CD4-positive, CD25-positive, alpha-beta regulatory T cell (primary cell): ENCODE data around the gene CSNK1G2. TPM values are rescaled to one million over a fixed set of nuclear protein-coding genes. Genes with fewer than 3 reads are reported as not detected.

Source experiments
- ATAC-seq, 2 donors: fragments of 150-1000 bp; cut with Tn5 transposase; one replicate each; pipeline ENCODE4 v1.10.0; 2021; ENCODE audit warnings: low read depth in 2 of 2, moderate number of reproducible peaks in 2 of 2, moderate library complexity in 1 of 2
- DNase-seq, 3 donors: peaks; one replicate each; pipeline versions ENCODE4 v3.0.0 to v3.0.0-alpha.2; 2012 to 2022; ENCODE audit warnings: mixed read lengths in 1 of 3
- H3K27ac ChIP-seq: one replicate; pipeline ENCODE4 v1.7.0; 2013; ENCODE audit warnings: mild to moderate bottlenecking, low read length; ENCODE audit not compliant: insufficient read depth, poor library complexity, severe bottlenecking
- H3K27me3 ChIP-seq: one replicate; pipeline ENCODE4 v1.7.0; 2013; ENCODE audit warnings: low read length; ENCODE audit not compliant: control insufficient read depth, insufficient read depth
- H3K36me3 ChIP-seq: one replicate; pipeline ENCODE4 v1.7.0; 2013; ENCODE audit warnings: mild to moderate bottlenecking, low read length, moderate library complexity; ENCODE audit not compliant: control insufficient read depth, insufficient read depth
- H3K4me1 ChIP-seq: 2 replicates; pipeline ENCODE4 v1.7.0; 2013; ENCODE audit warnings: mild to moderate bottlenecking, low read length; ENCODE audit not compliant: insufficient read depth, control insufficient read depth, poor library complexity, severe bottlenecking
- H3K4me3 ChIP-seq: one replicate; pipeline ENCODE4 v1.7.0; 2013; ENCODE audit warnings: low read depth, mild to moderate bottlenecking, low read length, moderate library complexity
- H3K9me3 ChIP-seq, 2 experiments: 1 replicate in 1 of 2; 2 replicates in 1 of 2; pipeline ENCODE4 v1.7.0; 2013; ENCODE audit warnings: low read length in 2 of 2, mild to moderate bottlenecking in 1 of 2, moderate library complexity in 1 of 2; ENCODE audit not compliant: control insufficient read depth in 2 of 2
- H3K27ac Mint-ChIP-seq, 3 donors: one replicate each; pipeline ENCODE4 v1.8.0; 2020 to 2022; ENCODE audit warnings: mild to moderate bottlenecking in 3 of 3, mixed read lengths in 3 of 3, moderate library complexity in 2 of 3
- H3K27me3 Mint-ChIP-seq: one replicate; pipeline ENCODE4 v1.8.0; 2022; ENCODE audit warnings: mild to moderate bottlenecking, mixed read lengths
- H3K36me3 Mint-ChIP-seq: one replicate; pipeline ENCODE4 v1.8.0; 2020; ENCODE audit warnings: mixed read lengths
- H3K4me1 Mint-ChIP-seq, 4 donors: one replicate each; pipeline ENCODE4 v1.8.0; 2020 to 2022; ENCODE audit warnings: mixed read lengths in 4 of 4, mild to moderate bottlenecking in 1 of 4
- H3K4me3 Mint-ChIP-seq, 4 donors: one replicate each; pipeline ENCODE4 v1.8.0; 2020 to 2022; ENCODE audit warnings: mild to moderate bottlenecking in 4 of 4, mixed read lengths in 4 of 4, moderate library complexity in 3 of 4
- H3K9me3 Mint-ChIP-seq, 7 donors: one replicate each; pipeline ENCODE4 v1.8.0; 2020 to 2022; ENCODE audit warnings: mixed read lengths in 7 of 7, mild to moderate bottlenecking in 3 of 7, moderate library complexity in 2 of 7
- polyA plus RNA-seq, 4 donors: library from polyadenylated mRNA; unstranded; fragments of 300-500 nt; fragmentation: Illumina TruSeq; gene quantifications; one replicate each; pipeline ENCODE4 v1.2.3, GENCODE V29; 2021
- total RNA-seq: library from RNA; stranded (reverse); gene quantifications from one replicate; pipeline ENCODE4 v1.2.3, GENCODE V29; 2022

The CSNK1G2 gene
- total and polyA plus RNA-seq, 5 donors from 2014 or later: 15.3 to 101 (median 17.9) TPM

DNA sequence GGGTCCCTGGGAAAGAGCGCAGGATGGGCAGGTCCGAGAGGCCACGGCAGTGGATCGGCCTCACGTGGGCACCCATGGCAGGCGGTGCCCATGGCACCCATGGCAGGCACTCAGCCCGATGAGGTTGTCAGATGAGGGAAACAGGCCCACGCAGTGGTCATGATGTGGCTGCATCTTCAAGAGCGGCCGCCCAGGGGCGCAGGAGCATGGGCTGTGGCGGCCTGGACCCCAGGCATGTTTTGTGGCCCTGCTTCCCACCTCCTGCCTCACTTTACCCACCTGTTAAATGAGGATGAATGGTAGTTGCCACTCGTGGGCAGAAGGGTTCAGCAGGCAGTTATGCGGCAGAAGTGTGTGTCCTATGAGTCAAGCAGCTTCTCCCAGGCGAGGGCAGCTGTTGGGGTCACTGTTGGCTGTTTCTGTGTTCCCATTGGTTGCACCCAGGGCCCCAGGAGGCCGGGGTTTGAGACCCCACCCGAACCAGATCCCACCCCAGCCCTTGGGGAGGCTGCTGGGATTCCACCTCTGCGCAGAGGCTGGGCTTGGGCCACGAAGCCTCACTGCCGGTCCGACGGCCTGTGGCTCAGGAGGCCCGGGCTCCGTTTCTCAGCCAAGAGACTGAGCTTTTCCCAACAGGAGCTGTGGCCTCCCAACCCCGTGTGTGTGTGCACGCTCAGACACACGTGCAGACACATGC lies 30.0 kb downstream of the CSNK1G2 start:
- Mint-ChIP-seq H3K27ac (peak overlapping the region in 1 of 3 donors; percentile 9), H3K36me3 (peaks cover 4% of the 10 kb centered on the region)

DNA sequence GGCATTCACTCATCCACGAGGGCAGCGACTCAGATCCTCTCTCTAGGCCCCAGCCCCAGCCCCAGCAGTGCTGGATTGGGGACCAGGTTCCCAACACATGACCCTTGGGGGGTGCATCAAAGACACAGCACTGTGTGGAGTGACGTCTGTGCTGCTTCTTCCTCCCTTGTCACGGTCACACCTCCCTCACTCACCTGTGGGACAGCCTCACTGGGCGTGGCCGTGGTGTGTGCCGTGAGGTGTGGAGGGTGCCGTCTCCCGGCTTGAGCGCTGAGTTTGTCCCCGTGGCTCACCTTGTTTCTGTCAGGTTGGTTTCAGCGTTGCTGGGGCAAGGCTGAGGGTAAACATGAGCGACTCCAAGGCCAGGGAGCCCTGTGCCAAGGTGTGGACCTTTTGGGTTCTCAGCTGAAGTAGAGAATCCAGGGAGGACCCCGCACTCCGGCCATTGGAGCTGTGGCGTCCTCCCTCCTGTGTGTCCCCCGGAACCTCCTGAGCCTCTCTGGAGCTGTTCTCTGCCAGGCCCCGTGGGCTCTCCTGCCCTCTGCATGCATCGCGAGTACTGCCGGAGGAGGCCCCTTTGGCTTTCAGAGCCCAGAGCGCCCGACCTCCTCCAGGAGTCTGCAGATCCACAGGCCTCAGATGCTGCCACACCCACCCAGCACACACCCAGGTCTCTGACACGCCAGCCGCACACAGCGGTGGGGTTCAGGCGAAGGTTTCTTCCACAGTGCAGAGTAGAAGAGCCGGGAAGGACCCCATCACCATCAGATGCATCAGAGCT lies 33.6 kb downstream of the CSNK1G2 start:
- Histone ChIP-seq H3K27ac (no peak overlapping the region), H3K4me3 (no peak overlapping the region), H3K27me3 (no peaks in the 10 kb centered on the region), H3K4me1 (no peaks in the 10 kb centered on the region), H3K9me3 (no peaks in the 10 kb centered on the region), H3K36me3 (peaks cover 19% of the 10 kb centered on the region)
- ATAC-seq: no peak
- no peak overlapping the region for H3K4me3 Mint-ChIP-seq
- no peaks in the 10 kb centered on the region for H3K27me3 Mint-ChIP-seq
- H3K27ac Mint-ChIP-seq: peak overlapping the region in 1 of 3 donors; percentile 58
- DNase-seq: no peak
- H3K4me1 Mint-ChIP-seq: peaks cover 0 to 11% (median 3%) of the 10 kb centered on the region in 4 donors
- H3K36me3 Mint-ChIP-seq: no peaks in the 10 kb centered on the region
- no peaks in the 10 kb centered on the region for H3K9me3 Mint-ChIP-seq

More for the DNA sequence above, 30.0 kb downstream of the CSNK1G2 start:
- no peaks in the 10 kb centered on the region for H3K27me3 Mint-ChIP-seq
- Histone ChIP-seq H3K9me3 (no peaks in the 10 kb centered on the region), H3K27ac (no peak overlapping the region), H3K4me3 (no peak overlapping the region), H3K4me1 (peaks cover 12% of the 10 kb centered on the region), H3K36me3 (peaks cover 17% of the 10 kb centered on the region), H3K27me3 (no peaks in the 10 kb centered on the region)
- H3K4me1 Mint-ChIP-seq: peaks cover 0 to 27% (median 8%) of the 10 kb centered on the region in 4 donors
- H3K4me3 Mint-ChIP-seq: no peak overlapping the region
- ATAC-seq (no peak), DNase-seq (no peak)
- no peaks in the 10 kb centered on the region for H3K9me3 Mint-ChIP-seq

DNA sequence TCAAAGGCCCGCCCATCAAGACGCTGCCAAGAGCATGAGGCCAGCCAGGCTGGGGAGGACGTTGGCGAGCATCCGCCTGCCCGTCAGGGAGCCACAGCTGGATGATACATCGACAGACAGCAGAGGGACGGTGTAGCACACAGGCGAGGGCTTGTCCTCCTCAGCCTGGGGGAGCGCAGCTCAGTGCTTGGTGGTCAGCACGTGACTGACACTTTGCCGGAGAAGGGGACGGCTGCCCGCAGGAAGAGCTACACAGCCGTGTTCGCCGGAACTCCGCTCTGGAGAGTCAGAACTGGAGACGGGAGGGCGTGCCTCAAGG lies 34.1 kb downstream of the CSNK1G2 start:
- H3K4me3 Mint-ChIP-seq: no peak overlapping the region
- H3K36me3 Mint-ChIP-seq: no peaks in the 10 kb centered on the region
- H3K4me1 ChIP-seq: no peaks in the 10 kb centered on the region
- no peak for ATAC-seq
- peaks cover 17% of the 10 kb centered on the region for H3K36me3 ChIP-seq
- H3K27me3 ChIP-seq: no peaks in the 10 kb centered on the region
- DNase-seq: no peak
- H3K4me1 Mint-ChIP-seq: peaks cover 0 to 10% (median 3%) of the 10 kb centered on the region in 4 donors
- no peaks in the 10 kb centered on the region for H3K27me3 Mint-ChIP-seq
- H3K27ac Mint-ChIP-seq: peak overlapping the region in 1 of 3 donors; percentile 58
- H3K9me3 Mint-ChIP-seq: no peaks in the 10 kb centered on the region
- H3K27ac ChIP-seq: no peak overlapping the region
- no peaks in the 10 kb centered on the region for H3K9me3 ChIP-seq
- no peak overlapping the region for H3K4me3 ChIP-seq

DNA sequence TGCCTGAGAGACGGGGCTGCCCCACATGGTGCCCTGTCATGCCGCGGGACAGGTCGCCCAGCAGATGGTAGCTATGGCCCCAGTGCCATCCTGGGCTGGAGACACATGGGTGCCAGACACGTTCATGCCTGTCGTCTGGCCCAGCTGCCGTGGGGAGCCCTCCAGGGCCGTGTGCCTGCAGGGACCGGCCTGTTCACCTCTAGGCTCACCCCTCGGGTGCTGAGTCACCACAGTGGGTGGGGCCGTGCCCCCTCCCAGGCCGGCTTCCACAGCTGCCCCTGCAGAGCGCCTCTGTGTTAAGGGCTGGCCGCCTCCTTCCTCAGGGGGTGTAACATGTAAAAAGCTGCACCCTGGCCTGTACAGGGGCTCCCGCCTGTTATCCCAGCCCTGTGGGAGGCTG lies 36.1 kb downstream of the CSNK1G2 start:
- ATAC-seq (no peak), DNase-seq (no peak)
- Mint-ChIP-seq H3K27ac (no peak overlapping the region), H3K4me1 (peaks cover 0 to 8% (median 3%) of the 10 kb centered on the region in 4 donors), H3K4me3 (no peak overlapping the region), H3K9me3 (no peaks in the 10 kb centered on the region), H3K27me3 (no peaks in the 10 kb centered on the region), H3K36me3 (peaks cover 8% of the 10 kb centered on the region)
- no peak overlapping the region for H3K4me3 ChIP-seq
- H3K4me1 ChIP-seq: no peaks in the 10 kb centered on the region
- no peaks in the 10 kb centered on the region for H3K27me3 ChIP-seq
- H3K36me3 ChIP-seq: peaks cover 22% of the 10 kb centered on the region
- H3K9me3 ChIP-seq: no peaks in the 10 kb centered on the region
- H3K27ac ChIP-seq: no peak overlapping the region

- H3K4me3 Mint-ChIP-seq: no peak overlapping the region
- peaks cover 0 to 4% (median 2%) of the 10 kb centered on the region in 4 donors for H3K4me1 Mint-ChIP-seq
- peaks cover 29% of the 10 kb centered on the region for H3K36me3 ChIP-seq
- ATAC-seq: no peak
- H3K27ac ChIP-seq: no peak overlapping the region
- no peaks in the 10 kb centered on the region for H3K9me3 Mint-ChIP-seq
- H3K27ac Mint-ChIP-seq: no peak overlapping the region
- no peak for DNase-seq
- H3K27me3 Mint-ChIP-seq: no peaks in the 10 kb centered on the region
- peaks cover 11% of the 10 kb centered on the region for H3K36me3 Mint-ChIP-seq
- no peak overlapping the region for H3K4me3 ChIP-seq
- H3K9me3 ChIP-seq: no peaks in the 10 kb centered on the region
- H3K4me1 ChIP-seq: no peaks in the 10 kb centered on the region
- no peaks in the 10 kb centered on the region for H3K27me3 ChIP-seq
These were observed 37.4 kb downstream of the CSNK1G2 start for GRCh38 chr19:1978346-1978894.

DNA sequence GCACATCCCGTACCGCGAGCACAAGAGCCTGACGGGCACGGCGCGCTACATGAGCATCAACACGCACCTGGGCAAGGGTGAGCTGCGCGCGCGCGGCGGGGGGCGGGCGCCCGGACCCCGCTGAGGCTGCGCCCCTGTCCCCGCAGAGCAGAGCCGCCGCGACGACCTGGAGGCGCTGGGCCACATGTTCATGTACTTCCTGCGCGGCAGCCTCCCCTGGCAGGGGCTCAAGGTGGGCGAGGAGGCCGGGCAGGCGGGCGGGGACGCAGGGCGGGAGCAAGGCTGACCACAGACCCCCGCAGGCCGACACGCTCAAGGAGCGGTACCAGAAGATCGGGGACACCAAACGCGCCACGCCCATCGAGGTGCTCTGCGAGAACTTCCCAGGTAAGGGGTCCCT lies 38.0 kb downstream of the CSNK1G2 start:
- H3K4me3 Mint-ChIP-seq: no peak overlapping the region
- no peak for ATAC-seq
- Histone ChIP-seq H3K4me3 (no peak overlapping the region), H3K4me1 (no peaks in the 10 kb centered on the region), H3K9me3 (no peaks in the 10 kb centered on the region), H3K36me3 (peaks cover 29% of the 10 kb centered on the region), H3K27ac (no peak overlapping the region), H3K27me3 (no peaks in the 10 kb centered on the region)
- no peaks in the 10 kb centered on the region for H3K27me3 Mint-ChIP-seq
- H3K4me1 Mint-ChIP-seq: peaks cover 0 to 2% (median under 1%) of the 10 kb centered on the region in 4 donors
- no peaks in the 10 kb centered on the region for H3K9me3 Mint-ChIP-seq
- no peak for DNase-seq
- peaks cover 12% of the 10 kb centered on the region for H3K36me3 Mint-ChIP-seq
- no peak overlapping the region for H3K27ac Mint-ChIP-seq

GRCh38 chr19:1979642-1980041 lies 38.7 kb downstream of the CSNK1G2 start:
- Mint-ChIP-seq H3K9me3 (no peaks in the 10 kb centered on the region), H3K4me1 (peaks cover 0 to 2% (median 0%) of the 10 kb centered on the region in 4 donors), H3K27me3 (no peaks in the 10 kb centered on the region), H3K27ac (no peak overlapping the region), H3K36me3 (peaks cover 12% of the 10 kb centered on the region), H3K4me3 (no peak overlapping the region)
- H3K27ac ChIP-seq: no peak overlapping the region
- no peaks in the 10 kb centered on the region for H3K9me3 ChIP-seq
- DNase-seq: no peak
- ATAC-seq: no peak
- peaks cover 32% of the 10 kb centered on the region for H3K36me3 ChIP-seq
- no peaks in the 10 kb centered on the region for H3K4me1 ChIP-seq
- H3K4me3 ChIP-seq: no peak overlapping the region
- no peaks in the 10 kb centered on the region for H3K27me3 ChIP-seq
